GM12878 (cell line): Measurements from ENCODE around the gene KRT6B. TPM values are rescaled to one million over a fixed set of nuclear protein-coding genes. Genes with fewer than 3 reads are reported as not detected.

Experiments
- ATAC-seq: fragments of 200-7000 bp; cut with Tn5 transposase; 3 replicates; pipeline ENCODE4 v1.9.1; 2020; ENCODE audit warnings: mild to moderate bottlenecking, moderate library complexity
- BruUV-seq: library from RNA; stranded (reverse); fragments of 400-500 nt; replicated peaks from 2 replicates; lab custom pipeline; 2021; lab: Mats Ljungman, UMichigan
- CTCF ChIA-PET: fragments of 300-600 bp; sonication (Branson Sonifier 250); formaldehyde crosslinking; extraction: SDS; loops from one replicate; lab custom pipeline; 2021; ENCODE audit warnings: inconsistent platforms; lab: Yijun Ruan, JAX
- POLR2A ChIA-PET: fragments of 350-600 bp; formaldehyde crosslinking; extraction: SDS; loops from one replicate; lab custom pipeline; 2021; ENCODE audit warnings: inconsistent platforms; lab: Charles Lee
- RAD21 ChIA-PET: fragments of 300-600 bp; sonication (Branson Sonifier 250); formaldehyde crosslinking; loops from one replicate; lab custom pipeline; 2023; ENCODE audit warnings: antibody characterized with exemption; ENCODE audit not compliant: unreplicated experiment; lab: Charles Lee
- SMC1A ChIA-PET: fragments of 300-600 bp; sonication (Branson Sonifier 250); formaldehyde crosslinking; loops from one replicate; lab custom pipeline; 2023; ENCODE audit not compliant: unreplicated experiment, uncharacterized antibody; lab: Charles Lee
- DNase-seq: peaks from one replicate; pipeline ENCODE4 v3.0.0-alpha.2; 2011; ENCODE audit warnings: low read depth, low spot score
- FAIRE-seq: peaks from 3 replicates; lab custom pipeline; 2011; peaks lifted over from hg19 to GRCh38; lab: Jason Lieb, UNC
- H2AFZ ChIP-seq: 2 replicates; pipeline ENCODE4 v1.6.0; 2011; ENCODE audit warnings: low read depth, low read length, control low read depth; ENCODE audit not compliant: control insufficient read depth
- H3K27ac ChIP-seq: 2 replicates; pipeline ENCODE4 v1.5.1; 2011; ENCODE audit warnings: control low read depth; ENCODE audit not compliant: control insufficient read depth, insufficient read depth
- H3K27me3 ChIP-seq, 2 experiments: replicated peaks in 1 of 2; 2 replicates each; pipeline versions ENCODE4 v1.6.0 to v1.6.1; 2011; ENCODE audit warnings: low read length in 1 of 2; ENCODE audit not compliant: control insufficient read depth in 2 of 2, insufficient read depth in 2 of 2
- H3K36me3 ChIP-seq, 2 experiments: 2 replicates each; pipeline ENCODE4 v1.5.1; 2011; ENCODE audit warnings: low read length in 1 of 2; ENCODE audit not compliant: control insufficient read depth in 2 of 2, insufficient read depth in 2 of 2
- H3K4me1 ChIP-seq: 2 replicates; pipeline ENCODE4 v1.6.1; 2011; ENCODE audit warnings: mild to moderate bottlenecking, low read length, moderate library complexity, mixed read lengths; ENCODE audit not compliant: control insufficient read depth, insufficient read depth
- H3K4me2 ChIP-seq: 2 replicates; pipeline ENCODE4 v1.6.0; 2011; ENCODE audit warnings: control low read depth; ENCODE audit not compliant: control insufficient read depth, insufficient read depth
- H3K4me3 ChIP-seq: fragments of 200-600 bp; sonication (generic); 2 replicates; pipeline ENCODE4 v1.5.1; 2016
- H3K79me2 ChIP-seq: 2 replicates; pipeline ENCODE4 v1.6.0; 2011; ENCODE audit warnings: low read length; ENCODE audit not compliant: control insufficient read depth, insufficient read depth
- H3K9ac ChIP-seq: 2 replicates; pipeline ENCODE4 v1.8.0; 2011; ENCODE audit warnings: low read length, control low read depth, mixed read lengths; ENCODE audit not compliant: control insufficient read depth, insufficient read depth
- H3K9me3 ChIP-seq: replicated peaks from 3 replicates; pipeline ENCODE4 v1.5.1; 2011; ENCODE audit warnings: mild to moderate bottlenecking, low read length; ENCODE audit not compliant: control insufficient read depth, insufficient read depth
- H4K20me1 ChIP-seq: 2 replicates; pipeline ENCODE4 v1.6.0; 2011; ENCODE audit not compliant: control insufficient read depth, insufficient read depth
- BACH1 ChIP-seq: fragments of 450-650 bp; IDR thresholded peaks from 2 replicates; pipeline ENCODE4 v1.6.1; 2017; ENCODE audit warnings: mild to moderate bottlenecking, borderline replicate concordance
- CHD1 ChIP-seq: IDR thresholded peaks from 2 replicates; pipeline ENCODE4 v1.6.1; 2012; ENCODE audit warnings: low read depth, low read length, improper control_type of control experiment
- EZH2 ChIP-seq: IDR thresholded peaks from 2 replicates; pipeline ENCODE4 v1.6.1; 2012; ENCODE audit warnings: low read depth, mild to moderate bottlenecking, control low read depth, inconsistent platforms, low read length, borderline replicate concordance; ENCODE audit not compliant: control insufficient read depth
- FOS ChIP-seq: IDR thresholded peaks from 3 replicates; pipeline ENCODE4 v1.6.1; 2011; ENCODE audit warnings: borderline replicate concordance; ENCODE audit not compliant: insufficient read length; ENCODE audit errors: extremely low read depth
- GATAD2B ChIP-seq: fragments of 450-650 bp; conservative IDR thresholded peaks from 2 replicates; pipeline ENCODE4 v1.6.1; 2017; ENCODE audit warnings: low read depth, mild to moderate bottlenecking, moderate library complexity
- MYC ChIP-seq: IDR thresholded peaks from 2 replicates; pipeline ENCODE4 v1.6.1; 2011; ENCODE audit warnings: mild to moderate bottlenecking, low read length, moderate library complexity, inconsistent platforms; ENCODE audit not compliant: insufficient read depth, insufficient replicate concordance, insufficient read length, severe bottlenecking
- RELA ChIP-seq: fragments of 450-650 bp; IDR thresholded peaks from 2 replicates; pipeline ENCODE4 v1.8.0; 2014; ENCODE audit warnings: borderline replicate concordance; ENCODE audit not compliant: partially characterized antibody
- SREBF1 ChIP-seq: IDR thresholded peaks from 2 replicates; pipeline ENCODE4 v1.6.1; 2012; ENCODE audit warnings: mild to moderate bottlenecking, low read length
- TAF1 ChIP-seq: IDR thresholded peaks from 2 replicates; pipeline ENCODE4 v1.6.1; 2011; ENCODE audit warnings: mild to moderate bottlenecking, low read depth, low read length, borderline replicate concordance
- USF2 ChIP-seq: IDR thresholded peaks from 2 replicates; pipeline ENCODE4 v1.6.1; 2011; ENCODE audit warnings: low read depth, low read length, improper control_type of control experiment, borderline replicate concordance
- YBX1 ChIP-seq: fragments of 450-650 bp; IDR thresholded peaks from 2 replicates; pipeline ENCODE4 v1.6.1; 2016; ENCODE audit warnings: antibody characterized with exemption
- ZNF217 ChIP-seq: fragments of 450-650 bp; IDR thresholded peaks from 2 replicates; pipeline ENCODE4 v1.6.1; 2017; ENCODE audit warnings: antibody characterized with exemption, mild to moderate bottlenecking
- WGBS: methylation state at CpG from one replicate; pipeline ENCODE4 v1.1.6; 2016; ENCODE audit warnings: low lambda C conversion rate; ENCODE audit not compliant: insufficient replicate concordance, insufficient coverage; ENCODE audit errors: missing lambda C conversion rate; 5-methylcytosine and 5-hydroxymethylcytosine counted together
- in situ Hi-C: fragments of 300-500 bp; cut with MboI; formaldehyde crosslinking; loops from 9 replicates; pipeline ENCODE4 v1.14.3; 2018; ENCODE audit warnings: mixed read lengths
- intact Hi-C: fragments of 100-400 bp; cut with micrococcal nuclease; formaldehyde crosslinking; loops from one replicate; pipeline ENCODE4 v1.14.2; 2022; ENCODE audit not compliant: unreplicated experiment
- polyA plus RNA-seq, 11 experiments: library from polyadenylated mRNA; depleted of rRNA in 4 of 11; unstranded in 6 of 11; stranded (reverse) in 5 of 11; fragments of >200 nt; fragmentation: Nextera tagmentation in 4 of 11; fragmentation: Illumina TruSeq in 1 of 11; extraction: Ambion mirVana in 4 of 11; extraction: Trizol in 1 of 11; gene quantifications; 1 replicate in 1 of 11; 2 replicates in 10 of 11; pipeline versions ENCODE4 v1.2.1 to v1.2.3, GENCODE V29; 2011 to 2016; ENCODE audit warnings: inconsistent platforms in 2 of 11, missing spikeins in 2 of 11, low read depth in 1 of 11
- total RNA-seq, 4 experiments: library from RNA; depleted of rRNA in 3 of 4; stranded (reverse); fragments of >200 nt in 3 of 4; fragmentation: Illumina TruSeq in 1 of 4; extraction: Trizol in 1 of 4; gene quantifications; 2 replicates each; pipeline versions ENCODE4 v1.2.1 to v1.2.3, GENCODE V29; 2013 to 2021

The KRT6B gene
- total and polyA plus RNA-seq, 10 of the 15 experiments (the other 5 are each of a cell fraction or from before 2014, with no cell fraction given), result 0.07 TPM; not detected in 9

GRCh38 chr12:52413782-52414345 is 38.1 kb downstream of the KRT6B start (continued):
- TF ChIP-seq MYC, result no peak
- TF ChIP-seq BACH1, result no peak
- no peak for TF ChIP-seq USF2
- TF ChIP-seq TAF1, result no peak

GRCh38 chr12:52413202-52413601 is 38.7 kb downstream of the KRT6B start:
- ChIA-PET SMC1A (interaction anchor here (1.0 kb wide), 1 partner anchor 15 kb away, joined by 4 read pairs; no protein-coding TSS in a partner anchor), POLR2A (no interaction called here), CTCF (interaction anchor here (1.1 kb wide), 1 partner anchor 33 kb away, joined by 3 read pairs; no protein-coding TSS in a partner anchor), RAD21 (no interaction called here)
- Histone ChIP-seq H4K20me1 (no peaks in the 10 kb centered on the region), H3K4me2 (no peak overlapping the region), H3K9ac (no peak overlapping the region), H3K4me1 (no peaks in the 10 kb centered on the region), H3K36me3 (no peaks in the 10 kb centered on the region), H3K4me3 (no peak overlapping the region), H3K27ac (no peak overlapping the region), H3K79me2 (no peaks in the 10 kb centered on the region), H2AFZ (no peak overlapping the region), H3K9me3 (no peaks in the 10 kb centered on the region), H3K27me3 (no peaks in the 10 kb centered on the region; a peak in 1 of 4 replicates)
- DNase-seq (no peak), ATAC-seq (no peak), FAIRE-seq (no peak)
- TF ChIP-seq GATAD2B (no peak), YBX1 (no peak), CHD1 (no peak), BACH1 (no peak), ZNF217 (no peak), RELA (no peak), EZH2 (no peak), SREBF1 (no peak), FOS (no peak)
- in situ Hi-C loops (no loop called here), intact Hi-C loops (no loop called here)
- 14% methylated on average over 4 of the region's 4 CpGs for WGBS
- BruUV-seq, result no TSS peak
